NCI-H2107 treated with DMSO at 0.1 percent for 48 hours (cell line): ENCODE results near the gene CDK2.

Source experiments
- DNase-seq: peaks from one replicate; lab custom pipeline; 2025; ENCODE audit not compliant: unreplicated experiment; lab: John Stamatoyannopoulos, UW

CDK2 gene

GRCh38 chr12:56011509-56012090, 45.0 kb downstream of the CDK2 start:
- DNase-seq, result no peak

- no peak for DNase-seq
Measured at GRCh38 chr12:56013482-56013881, 46.9 kb downstream of the CDK2 start.

- peak; percentile 80 for DNase-seq
Measured at GRCh38 chr12:56014205-56014604, 47.6 kb downstream of the CDK2 start.

- DNase-seq, result no peak
Measured at GRCh38 chr12:56017181-56017580, 50.6 kb downstream of the CDK2 start.

- no peak for DNase-seq
Measured at GRCh38 chr12:56018356-56018755, 51.7 kb downstream of the CDK2 start.

GRCh38 chr12:56020423-56021184, 54.0 kb downstream of the CDK2 start, which contains the start of gene IKZF4:
Gene IKZF4, plus strand, starts transcription at chr12:56021043. Its CDS starts 451 bp downstream, at chr12:56021494.
- DNase-seq, result peak; percentile 28

GRCh38 chr12:56021889-56022497, 55.4 kb downstream of the CDK2 start:
- DNase-seq, result no peak
